GM12892 (cell line): ENCODE results near the gene TTYH2.

ENCODE experiments used
- POLR2A ChIP-seq: IDR thresholded peaks from 2 replicates; pipeline ENCODE4 v1.6.1; 2011; ENCODE audit warnings: low read depth, low read length, control low read depth
- POLR2AphosphoS5 ChIP-seq: IDR thresholded peaks from 2 replicates; pipeline ENCODE4 v1.6.1; 2011; ENCODE audit warnings: low read depth, low read length, control low read depth
- TAF1 ChIP-seq: IDR thresholded peaks from 2 replicates; pipeline ENCODE4 v1.6.1; 2011; ENCODE audit warnings: low read depth, mild to moderate bottlenecking, control low read depth, low read length, borderline replicate concordance

- no peak for TF ChIP-seq POLR2A
- no peak for TF ChIP-seq POLR2AphosphoS5
- TF ChIP-seq TAF1: no peak
Observed at GRCh38 chr17:74214484-74215341, 1.3 kb downstream of the TTYH2 start.
